B cell (primary cell): Measurements from ENCODE around the gene KRR1. TPM values are rescaled to one million over a fixed set of nuclear protein-coding genes. Genes with fewer than 3 reads are reported as not detected.

Experiments
- ATAC-seq: fragments of 200-7000 bp; cut with Tn5 transposase; one replicate; pipeline ENCODE4 v1.10.0; 2021; ENCODE audit warnings: low read depth, mild to moderate bottlenecking, moderate number of reproducible peaks, moderate library complexity
- CTCF ChIA-PET: fragments of 350-600 bp; sonication (Branson Sonifier 250); formaldehyde crosslinking; loops from one replicate; lab custom pipeline; 2021; ENCODE audit warnings: antibody characterized with exemption, inconsistent platforms; lab: Charles Lee
- POLR2A ChIA-PET: fragments of 350-600 bp; sonication (Branson Sonifier 250); formaldehyde crosslinking; loops from one replicate; lab custom pipeline; 2021; ENCODE audit warnings: antibody characterized with exemption; lab: Charles Lee
- DNase-seq: peaks from one replicate; pipeline ENCODE4 v3.0.0; 2013
- H2AFZ ChIP-seq: 2 replicates; pipeline ENCODE4 v1.6.1; 2012; ENCODE audit warnings: mild to moderate bottlenecking, low read depth, low read length; ENCODE audit not compliant: insufficient read depth, poor library complexity, severe bottlenecking
- H3K27ac ChIP-seq, 2 donors: 1 replicate in 1 of 2; 2 replicates in 1 of 2; pipeline ENCODE4 v1.5.1; 2012 to 2013; ENCODE audit warnings: low read length in 2 of 2, mild to moderate bottlenecking in 2 of 2, moderate library complexity in 1 of 2
- H3K27me3 ChIP-seq, 4 experiments: fragments of 200-600 bp in 1 of 4; sonication (generic) in 1 of 4; replicated peaks in 1 of 4; 1 replicate in 2 of 4; 2 replicates in 2 of 4; pipeline versions ENCODE4 v1.6.1 to v1.7.0; 2013 to 2016; ENCODE audit warnings: low read length in 3 of 4, mild to moderate bottlenecking in 2 of 4, mixed read lengths in 1 of 4, moderate library complexity in 1 of 4; ENCODE audit not compliant: insufficient read depth in 4 of 4, control insufficient read depth in 3 of 4; ENCODE audit errors: control extremely low read depth in 1 of 4
- H3K36me3 ChIP-seq, 2 experiments: replicated peaks in 1 of 2; 1 replicate in 1 of 2; 2 replicates in 1 of 2; pipeline versions ENCODE4 v1.6.1 to v1.7.1; 2013; ENCODE audit warnings: low read length in 1 of 2; ENCODE audit not compliant: insufficient read depth in 2 of 2, control insufficient read depth in 1 of 2; ENCODE audit errors: control extremely low read depth in 1 of 2, extremely low read depth in 1 of 2
- H3K4me1 ChIP-seq, 2 donors: fragments of 200-600 bp in 1 of 2; sonication (generic) in 1 of 2; 1 replicate in 1 of 2; 2 replicates in 1 of 2; pipeline versions ENCODE4 v1.5.1 to v1.6.1; 2013 to 2017; ENCODE audit warnings: low read length in 2 of 2; ENCODE audit not compliant: control insufficient read depth in 2 of 2, insufficient read depth in 2 of 2
- H3K4me2 ChIP-seq: replicated peaks from 2 replicates; pipeline ENCODE3; 2012; ENCODE audit warnings: mild to moderate bottlenecking, low read depth, low read length; ENCODE audit not compliant: poor library complexity, severe bottlenecking
- H3K4me3 ChIP-seq, 5 experiments: fragments of 200-600 bp in 1 of 5; sonication (generic) in 1 of 5; 1 replicate in 3 of 5; 2 replicates in 2 of 5; pipeline versions ENCODE4 v1.5.1 to v1.7.0; 2011 to 2016; ENCODE audit warnings: low read length in 4 of 5, mild to moderate bottlenecking in 4 of 5, low read depth in 2 of 5, control low read depth in 1 of 5, moderate library complexity in 1 of 5; ENCODE audit not compliant: insufficient read depth in 1 of 5; ENCODE audit errors: control extremely low read depth in 1 of 5, extremely low read depth in 1 of 5
- H3K79me2 ChIP-seq: fragments of 200-600 bp; sonication (generic); one replicate; pipeline ENCODE4 v1.6.0; 2016; ENCODE audit warnings: low read length; ENCODE audit not compliant: control insufficient read depth, insufficient read depth
- H3K9ac ChIP-seq: fragments of 200-600 bp; sonication (generic); 2 replicates; pipeline ENCODE4 v1.6.1; 2017; ENCODE audit warnings: mild to moderate bottlenecking, low read length, moderate library complexity
- H3K9me3 ChIP-seq, 3 donors: one replicate each; pipeline versions ENCODE4 v1.6.1 to v1.7.1; 2013; ENCODE audit warnings: low read length in 2 of 3; ENCODE audit not compliant: control insufficient read depth in 2 of 3, insufficient read depth in 1 of 3; ENCODE audit errors: control extremely low read depth in 1 of 3
- H4K20me1 ChIP-seq: 2 replicates; pipeline ENCODE4 v1.6.0; 2012; ENCODE audit warnings: mild to moderate bottlenecking, low read length; ENCODE audit not compliant: insufficient read depth, control insufficient read depth, poor library complexity, severe bottlenecking
- H3K27ac Mint-ChIP-seq: one replicate; pipeline ENCODE4 v1.8.0; 2021; ENCODE audit warnings: mixed read lengths
- H3K27me3 Mint-ChIP-seq: one replicate; pipeline ENCODE4 v1.8.0; 2021; ENCODE audit warnings: mixed read lengths
- H3K4me1 Mint-ChIP-seq: one replicate; pipeline ENCODE4 v1.8.0; 2021; ENCODE audit warnings: mixed read lengths
- H3K4me3 Mint-ChIP-seq: one replicate; pipeline ENCODE4 v1.8.0; 2021; ENCODE audit warnings: mixed read lengths
- H3K9me3 Mint-ChIP-seq: one replicate; pipeline ENCODE4 v1.8.0; 2022; ENCODE audit warnings: mixed read lengths; ENCODE audit not compliant: insufficient read depth
- EZH2 ChIP-seq: IDR thresholded peaks from 2 replicates; pipeline ENCODE4 v1.6.1; 2012; ENCODE audit warnings: borderline replicate concordance, low read depth, mild to moderate bottlenecking, moderate library complexity, low read length; ENCODE audit not compliant: insufficient read depth, poor library complexity, severe bottlenecking
- WGBS: methylation state at CpG from one replicate; pipeline ENCODE4 v1.1.5; 2013; ENCODE audit warnings: missing lambda C conversion rate; ENCODE audit not compliant: insufficient coverage; 5-methylcytosine and 5-hydroxymethylcytosine counted together
- intact Hi-C: fragments of 100-400 bp; cut with micrococcal nuclease; formaldehyde crosslinking; loops from one replicate; pipeline ENCODE4 v1.10.0; 2022
- polyA plus RNA-seq: library from polyadenylated mRNA; depleted of rRNA; stranded (reverse); fragments of >200 nt; gene quantifications from 2 replicates; pipeline ENCODE4 v1.2.3, GENCODE V29; 2012
- total RNA-seq, 2 donors: library from RNA; stranded (reverse); fragments of 120-200 nt in 1 of 2; gene quantifications; 1 replicate in 1 of 2; 2 replicates in 1 of 2; pipeline versions ENCODE4 v1.2.3 to v1.2.4, GENCODE V29; 2013 to 2022
- TF ChIP-seq, protein P1 (sequence below): fragments of 200-600 bp; IDR thresholded peaks from one replicate; pipeline ENCODE4 v1.8.0; 2022; ENCODE audit warnings: antibody characterized with exemption, mild to moderate bottlenecking

The KRR1 gene
- total and polyA plus RNA-seq, 2 donors (not counting 1 experiment from before 2014, with no cell fraction given): 16.3 to 87.7 TPM

DNA sequence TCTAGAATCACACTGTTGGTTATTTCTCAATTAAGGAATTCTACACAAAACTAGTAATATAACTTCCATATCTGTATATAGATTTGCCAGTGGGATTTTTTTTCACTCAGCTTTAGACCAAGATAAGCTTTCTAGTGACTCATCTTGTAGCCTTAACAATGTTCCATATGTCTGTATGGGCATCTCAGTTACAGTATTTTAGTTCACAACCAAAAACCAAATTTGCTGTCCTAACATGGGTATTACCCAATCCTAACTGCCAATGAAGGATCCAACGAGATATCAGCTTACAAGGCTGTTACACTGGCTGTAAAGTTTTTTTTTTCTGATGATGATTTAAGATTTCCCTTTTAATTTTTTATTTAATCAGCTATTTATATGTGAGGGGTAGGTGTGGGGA lies 31.5 kb upstream of the KRR1 start:
- ATAC-seq: no peak
- Histone ChIP-seq H3K79me2 (no peaks in the 10 kb centered on the region), H3K4me2 (no peak overlapping the region), H3K4me1 (no peaks in the 10 kb centered on the region), H3K27ac (no peak overlapping the region), H4K20me1 (no peaks in the 10 kb centered on the region), H3K36me3 (no peaks in the 10 kb centered on the region), H3K9ac (no peak overlapping the region), H3K9me3 (no peaks in the 10 kb centered on the region), H3K27me3 (peaks cover 0 to 7% (median 0%) of the 10 kb centered on the region in 4 experiments), H2AFZ (no peak overlapping the region), H3K4me3 (no peak overlapping the region)
- intact Hi-C loops: no loop called here
- Mint-ChIP-seq H3K27ac (no peak overlapping the region), H3K27me3 (peaks cover 24% of the 10 kb centered on the region), H3K9me3 (no peaks in the 10 kb centered on the region), H3K4me1 (no peaks in the 10 kb centered on the region), H3K4me3 (no peak overlapping the region)
- ChIA-PET POLR2A (no interaction called here), CTCF (interaction anchor here (1.4 to 2.9 kb wide), 2 partner anchors 16 to 494 kb away, joined by 4 to 11 read pairs; no protein-coding TSS in a partner anchor)
- WGBS: no CpG with 5 or more reads among the region's 1 CpG
- DNase-seq: no peak
- TF ChIP-seq EZH2: no peak
- TF ChIP-seq, protein P1, sequence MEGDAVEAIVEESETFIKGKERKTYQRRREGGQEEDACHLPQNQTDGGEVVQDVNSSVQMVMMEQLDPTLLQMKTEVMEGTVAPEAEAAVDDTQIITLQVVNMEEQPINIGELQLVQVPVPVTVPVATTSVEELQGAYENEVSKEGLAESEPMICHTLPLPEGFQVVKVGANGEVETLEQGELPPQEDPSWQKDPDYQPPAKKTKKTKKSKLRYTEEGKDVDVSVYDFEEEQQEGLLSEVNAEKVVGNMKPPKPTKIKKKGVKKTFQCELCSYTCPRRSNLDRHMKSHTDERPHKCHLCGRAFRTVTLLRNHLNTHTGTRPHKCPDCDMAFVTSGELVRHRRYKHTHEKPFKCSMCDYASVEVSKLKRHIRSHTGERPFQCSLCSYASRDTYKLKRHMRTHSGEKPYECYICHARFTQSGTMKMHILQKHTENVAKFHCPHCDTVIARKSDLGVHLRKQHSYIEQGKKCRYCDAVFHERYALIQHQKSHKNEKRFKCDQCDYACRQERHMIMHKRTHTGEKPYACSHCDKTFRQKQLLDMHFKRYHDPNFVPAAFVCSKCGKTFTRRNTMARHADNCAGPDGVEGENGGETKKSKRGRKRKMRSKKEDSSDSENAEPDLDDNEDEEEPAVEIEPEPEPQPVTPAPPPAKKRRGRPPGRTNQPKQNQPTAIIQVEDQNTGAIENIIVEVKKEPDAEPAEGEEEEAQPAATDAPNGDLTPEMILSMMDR: no peak

DNA sequence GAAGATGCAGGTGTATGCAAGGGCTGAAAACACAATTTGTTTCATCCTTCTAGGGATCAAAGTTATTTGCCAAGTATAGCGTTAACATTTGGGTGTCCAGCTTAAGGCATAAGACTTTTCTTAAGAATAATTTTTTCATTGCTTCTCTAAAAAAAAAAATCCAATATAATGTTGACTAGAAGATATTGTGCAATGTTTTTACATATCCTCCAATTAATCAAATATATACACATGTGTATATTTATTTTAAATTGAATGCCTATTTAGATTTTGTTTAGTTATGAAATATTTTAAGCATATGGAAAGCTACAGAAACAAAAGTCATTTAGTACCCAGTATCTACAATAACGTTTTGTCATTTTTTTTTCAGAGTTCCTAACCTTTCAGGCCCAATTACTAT lies 28.5 kb upstream of the KRR1 start:
- no peak overlapping the region for H3K27ac Mint-ChIP-seq
- ChIA-PET POLR2A (no interaction called here), CTCF (interaction anchor here (0.6 kb wide), 1 partner anchor 253 kb away, joined by 4 read pairs; no protein-coding TSS in a partner anchor)
- Histone ChIP-seq H4K20me1 (no peaks in the 10 kb centered on the region), H3K4me2 (no peak overlapping the region), H3K27ac (no peak overlapping the region), H3K36me3 (no peaks in the 10 kb centered on the region), H3K27me3 (peaks cover 0 to 11% (median 0%) of the 10 kb centered on the region in 4 experiments), H2AFZ (no peak overlapping the region), H3K4me1 (no peaks in the 10 kb centered on the region), H3K9ac (no peak overlapping the region), H3K4me3 (no peak overlapping the region), H3K79me2 (no peaks in the 10 kb centered on the region), H3K9me3 (no peaks in the 10 kb centered on the region)
- DNase-seq (no peak), ATAC-seq (no peak)
- H3K9me3 Mint-ChIP-seq: no peaks in the 10 kb centered on the region
- WGBS: no CpG with 5 or more reads among the region's 2 CpGs
- TF ChIP-seq, protein P1: no peak
- no peak for TF ChIP-seq EZH2
- H3K27me3 Mint-ChIP-seq: peaks cover 17% of the 10 kb centered on the region
- no peaks in the 10 kb centered on the region for H3K4me1 Mint-ChIP-seq
- intact Hi-C loops: no loop called here
- H3K4me3 Mint-ChIP-seq: no peak overlapping the region
